Suppressor macrophage treated with lipopolysaccharide for 4 hours (primary cell): Measurements from ENCODE around the gene SERPINB11.
A peak's percentile ranks its signal among the peaks of the same experiment; 100 is the strongest.
"Not testable (repeated sequence)": the region's sequence is repeated elsewhere in the genome, so short reads cannot be mapped to it uniquely, and the experiment has no call there.

Source experiments
- DNase-seq: peaks from one replicate; pipeline ENCODE4 v3.0.0-alpha.2; 2020

SERPINB11 gene

DNA sequence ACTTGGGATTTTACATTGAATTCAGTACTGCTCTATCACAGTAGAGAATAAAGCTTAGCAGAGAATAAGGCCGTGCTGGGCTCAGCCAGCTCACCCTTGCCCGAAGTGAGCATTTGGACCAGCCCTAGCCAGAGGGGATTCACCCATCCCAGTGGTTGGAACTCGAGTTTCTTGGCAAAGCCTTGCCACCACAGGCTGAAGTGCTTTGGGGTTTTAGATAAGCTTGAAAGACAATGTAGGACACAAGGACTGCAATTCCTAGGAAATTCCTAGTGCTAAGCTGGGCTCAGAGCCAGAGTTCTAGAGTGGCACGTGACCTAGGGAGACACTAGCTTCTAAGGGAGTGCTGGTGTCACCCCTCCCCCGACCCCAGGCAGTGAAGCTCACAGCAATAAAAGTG, 28.0 kb downstream of the SERPINB11 start:
- DNase-seq: no peak

DNA sequence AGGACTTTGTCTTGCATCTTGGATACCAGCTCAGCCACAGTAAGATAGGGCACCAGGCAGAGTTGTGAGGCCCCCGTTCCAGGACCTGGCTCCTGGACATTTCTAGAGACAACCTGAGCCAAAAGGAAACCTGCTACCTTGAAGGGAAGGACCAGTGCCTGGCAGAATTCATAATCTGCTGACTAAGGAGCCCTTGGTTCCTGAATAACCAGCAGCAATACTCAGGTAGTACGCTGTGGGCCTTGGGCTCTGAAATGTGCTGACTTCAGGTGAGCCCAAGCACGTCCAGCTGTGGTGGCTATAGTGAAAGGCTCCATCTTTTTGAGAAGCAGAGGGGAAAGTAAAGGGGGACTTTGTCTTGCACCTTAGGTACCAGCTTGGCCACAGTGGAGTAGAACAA, 28.5 kb downstream of the SERPINB11 start:
- DNase-seq: no peak

DNA sequence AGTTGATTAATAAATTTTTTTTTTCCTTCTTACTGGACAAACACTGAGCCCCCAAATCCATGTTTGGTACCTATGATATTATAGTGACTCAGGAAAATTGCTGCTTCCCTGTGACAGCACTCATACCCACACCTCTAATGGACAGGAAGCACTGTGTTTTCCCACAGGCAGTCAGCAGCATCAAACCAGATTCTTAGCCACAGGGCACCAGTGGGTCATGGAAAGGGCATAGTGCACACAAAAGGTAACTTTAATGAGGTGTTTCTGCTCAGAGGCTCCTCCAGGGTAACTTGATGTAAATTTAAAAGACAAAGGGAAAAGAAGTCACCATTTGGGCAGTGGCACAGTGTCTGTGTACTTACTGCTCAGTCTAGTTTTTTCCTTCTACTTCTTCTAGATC, 34.1 kb downstream of the SERPINB11 start:
- DNase-seq: no peak

DNA sequence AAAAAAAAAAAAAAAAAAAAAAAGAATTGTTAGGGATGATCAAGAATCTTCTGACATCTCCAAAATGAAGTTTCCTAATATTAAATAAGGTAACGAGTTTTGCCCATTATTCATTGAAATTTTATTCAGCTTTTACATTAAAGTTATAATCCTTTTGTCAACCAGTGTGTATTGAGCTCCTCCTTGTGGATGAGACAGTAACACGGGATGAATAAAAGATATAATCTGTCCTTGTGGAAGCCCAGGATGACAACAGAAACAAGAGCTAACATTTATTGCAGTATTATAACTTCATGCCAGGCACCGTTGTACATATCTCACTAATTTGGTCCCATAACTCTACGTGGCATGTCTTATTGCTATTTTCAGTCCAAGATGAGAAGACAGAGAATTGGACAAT, 39.0 kb downstream of the SERPINB11 start:
- DNase-seq: peak; percentile 7

DNA sequence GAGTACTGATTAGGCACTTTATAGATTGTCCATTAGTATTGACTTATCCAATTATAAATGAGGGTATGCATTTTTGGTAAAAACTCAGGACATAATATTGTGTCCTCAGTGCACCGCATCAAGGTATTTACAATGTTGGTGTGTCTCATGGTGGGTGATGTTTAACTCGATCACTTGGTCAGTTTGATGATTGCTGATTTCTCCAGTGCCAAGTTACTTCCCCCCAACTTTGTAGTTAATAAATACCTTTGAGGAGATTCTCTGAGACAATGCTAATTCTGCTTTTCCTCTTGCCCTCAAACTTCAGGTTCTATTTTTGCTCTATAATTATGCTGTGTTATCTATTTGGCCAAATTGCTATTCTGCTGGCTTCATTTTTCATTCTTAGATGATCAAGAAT, 44.2 kb downstream of the SERPINB11 start:
- DNase-seq: no peak

DNA sequence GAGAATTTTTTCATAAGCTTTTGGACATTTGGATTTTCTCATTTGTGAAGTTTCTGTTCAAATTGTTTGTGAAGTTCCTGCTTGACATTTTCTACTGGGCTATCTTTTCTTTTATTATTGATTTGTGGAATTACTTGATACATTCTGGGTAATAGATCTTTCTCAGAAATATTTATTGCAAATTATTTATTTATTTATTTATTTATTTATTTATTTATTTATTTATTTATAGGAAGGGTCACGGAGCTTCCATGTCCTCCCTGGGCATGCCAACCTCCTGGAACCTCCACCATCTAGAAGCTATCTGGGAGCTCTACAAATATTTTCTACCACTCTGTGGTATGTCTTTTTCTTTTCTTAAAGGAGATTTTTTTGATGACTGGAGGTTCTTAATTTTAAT, 46.7 kb downstream of the SERPINB11 start:
- no peak for DNase-seq

DNA sequence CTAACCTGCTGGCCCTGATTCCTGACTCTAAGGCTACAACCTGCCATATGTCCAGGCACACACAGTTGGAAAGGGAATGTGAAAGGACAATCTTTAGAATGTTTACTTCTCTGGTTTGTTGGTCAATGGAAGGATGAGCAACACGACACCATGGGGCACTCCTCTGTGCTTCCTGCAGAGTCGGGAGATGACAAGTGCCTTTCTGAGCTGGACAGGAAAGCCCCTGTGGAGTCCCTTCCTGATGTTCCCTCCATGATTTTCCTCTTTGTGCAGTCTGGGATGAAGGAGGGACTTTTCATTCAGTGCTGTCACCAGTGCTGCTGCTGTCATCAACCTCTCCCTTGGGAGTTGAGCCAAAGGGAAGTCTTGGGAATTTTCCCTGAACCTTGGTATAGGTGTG, 49.9 kb downstream of the SERPINB11 start:
- peak; percentile 48 for DNase-seq

DNA sequence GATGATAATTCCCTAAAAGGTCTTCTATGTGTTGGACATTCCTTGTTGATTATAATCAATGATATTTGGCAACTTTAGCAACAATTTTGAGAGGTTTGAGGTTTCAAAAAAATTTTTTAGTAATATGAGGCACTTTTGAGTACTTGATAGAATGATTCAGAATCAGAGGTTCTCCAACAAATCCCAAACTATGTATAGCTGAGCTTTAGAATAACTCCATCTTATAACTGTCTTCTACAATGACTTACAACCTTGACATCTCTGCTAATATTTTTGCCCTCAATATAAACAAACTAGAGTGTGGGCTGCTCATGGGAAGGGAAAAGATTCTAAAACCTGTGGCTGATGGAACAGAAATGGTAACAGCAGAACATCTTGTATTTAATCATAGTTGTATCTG, 50.9 kb downstream of the SERPINB11 start:
- no peak for DNase-seq

DNA sequence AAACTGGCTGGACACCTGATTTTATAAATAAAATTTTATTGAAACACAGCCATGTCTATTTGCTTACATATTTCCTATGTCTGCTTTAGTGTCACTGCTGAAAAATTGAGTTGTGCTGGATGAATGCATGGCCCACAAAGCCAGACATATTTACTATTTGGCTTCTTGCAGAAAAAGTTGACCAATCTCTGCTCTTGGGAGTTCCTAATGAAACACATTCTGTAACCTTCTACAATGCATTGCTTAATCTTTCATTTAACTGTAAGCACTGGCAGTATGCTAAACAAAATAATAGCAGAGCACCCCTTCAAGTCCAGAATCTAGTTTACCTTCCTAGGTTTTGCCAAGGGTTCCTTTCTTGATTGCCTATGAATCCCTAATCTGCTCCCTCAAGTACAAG, 54.8 kb downstream of the SERPINB11 start:
- no peak for DNase-seq

DNA sequence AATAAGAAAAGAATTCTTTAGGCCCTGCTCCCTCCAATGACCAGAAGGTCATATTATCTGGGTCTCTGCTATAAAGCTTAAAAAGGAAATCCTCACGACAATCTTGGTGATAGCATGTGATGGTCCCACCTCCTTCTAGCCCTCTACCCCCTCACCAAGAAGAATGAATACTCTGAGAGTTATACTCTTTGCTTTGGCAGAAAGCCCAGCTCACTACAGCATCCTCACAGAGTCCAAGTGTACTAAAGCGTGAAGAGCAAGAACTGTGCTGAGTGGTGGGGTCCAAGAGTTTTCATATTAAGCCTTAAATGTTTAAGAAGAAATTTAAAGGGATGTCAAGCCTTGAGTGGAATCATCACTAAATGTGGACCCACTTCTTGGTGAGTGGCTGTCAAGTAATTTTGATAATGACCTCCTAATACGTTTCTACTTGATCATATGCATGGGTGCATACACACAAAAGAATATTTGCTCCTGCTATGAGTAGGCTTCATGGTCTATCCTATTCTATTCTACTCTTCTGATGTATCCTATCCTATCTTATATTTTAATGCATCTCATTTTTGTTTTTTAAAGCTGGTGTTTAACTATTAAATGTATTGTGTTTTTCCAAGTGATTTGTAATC, 56.0 kb downstream of the SERPINB11 start:
- DNase-seq: no peak

DNA sequence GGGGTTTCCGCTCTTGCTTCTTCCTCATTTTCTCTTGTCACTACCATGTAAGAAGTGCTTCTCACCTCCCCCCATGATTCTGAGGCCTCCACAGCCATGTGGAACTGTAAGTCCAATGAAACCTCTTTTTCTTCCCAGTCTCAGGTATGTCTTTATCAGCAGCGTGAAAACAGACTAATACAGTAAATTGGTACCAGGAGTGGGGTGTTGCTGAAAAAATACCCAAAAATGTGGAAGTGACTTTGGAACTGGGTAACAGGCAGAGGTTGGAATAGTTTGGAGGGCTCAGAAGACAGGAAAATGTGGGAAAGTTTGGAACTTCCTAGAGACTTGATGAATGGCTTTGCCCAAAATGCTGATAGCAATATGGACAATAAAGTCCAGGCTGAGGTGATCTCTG, 57.0 kb downstream of the SERPINB11 start:
- DNase-seq: not testable (repeated sequence)

DNA sequence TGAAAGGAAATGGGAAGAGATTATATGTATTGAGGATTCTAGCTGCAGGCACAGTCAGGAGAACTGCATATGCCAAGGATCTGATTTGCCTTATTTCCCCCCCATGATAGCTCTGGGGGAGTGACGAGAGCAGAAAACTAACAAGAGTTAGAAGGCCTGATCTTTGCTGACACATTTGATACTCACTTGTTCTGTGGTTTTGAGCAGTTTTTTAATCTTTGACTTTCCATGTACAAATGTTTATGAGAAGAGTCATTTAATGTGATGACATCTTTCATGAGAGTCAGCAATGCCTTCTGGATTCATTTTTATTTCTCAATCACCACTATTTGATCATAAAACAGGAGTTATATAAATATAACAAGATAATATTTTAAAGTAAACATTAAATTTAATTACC, 59.8 kb downstream of the SERPINB11 start:
- no peak for DNase-seq

DNA sequence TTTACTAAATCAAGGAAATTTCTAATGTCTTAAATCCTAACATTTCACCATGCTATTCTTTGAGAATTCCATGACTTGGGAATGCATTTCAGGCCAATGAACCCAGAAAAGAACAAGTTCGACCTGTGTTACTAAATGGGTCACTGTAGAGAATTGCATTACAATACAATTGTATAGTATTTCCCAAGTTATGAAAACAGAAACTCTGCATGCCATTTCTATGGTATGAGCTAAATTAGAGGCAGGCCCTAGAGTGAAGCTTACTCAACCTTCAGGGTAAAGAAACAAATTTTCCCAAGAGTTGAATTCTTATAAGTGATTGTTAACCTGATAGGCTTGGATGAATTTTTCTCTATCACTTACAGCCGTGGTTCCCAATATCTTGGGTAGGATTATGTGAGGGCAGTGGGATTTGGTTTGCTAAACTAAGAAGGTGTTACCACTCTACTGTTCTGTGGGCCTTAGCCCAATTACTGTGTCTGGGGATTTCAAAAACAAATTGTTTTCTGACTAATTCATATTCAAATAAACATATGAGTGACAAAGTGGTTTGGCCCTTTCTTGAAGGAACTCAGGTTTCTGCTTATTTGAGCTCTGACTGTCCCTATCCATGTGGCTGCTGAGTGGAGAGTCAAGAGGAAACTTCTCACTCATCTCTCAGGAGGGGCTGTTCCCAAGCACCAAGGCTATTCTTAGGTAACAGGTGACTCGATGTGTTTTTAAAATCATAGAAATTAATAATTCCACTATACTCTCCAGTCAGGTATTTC, 61.3 kb downstream of the SERPINB11 start:
- no peak for DNase-seq

DNA sequence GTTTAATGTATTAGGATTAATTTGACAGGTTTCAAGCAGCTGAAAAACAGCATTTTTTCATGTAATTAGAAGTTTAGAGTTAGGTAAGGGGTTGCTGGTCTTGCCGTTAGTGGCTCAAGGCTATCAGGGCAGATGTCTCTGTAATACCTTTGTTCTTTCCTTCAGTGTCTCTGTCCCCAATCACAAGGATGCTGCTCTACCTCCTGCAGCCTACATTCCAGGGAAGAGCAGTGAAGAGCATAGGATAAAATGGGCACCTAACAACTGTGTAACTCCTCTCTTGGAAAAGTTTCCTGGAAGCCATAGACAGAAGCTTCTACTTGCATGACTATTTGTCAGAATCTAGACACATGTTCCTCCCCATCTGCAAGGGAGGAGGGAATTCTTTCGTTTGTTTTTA, 63.1 kb downstream of the SERPINB11 start:
- no peak for DNase-seq
